Neural cell (in vitro differentiated cells): Measurements from ENCODE around the gene TBC1D30. TPM values are rescaled to one million over a fixed set of nuclear protein-coding genes. Genes with fewer than 3 reads are reported as not detected.

Source experiments
- H2AFZ ChIP-seq: fragments of 200-600, 300-800 bp; sonication (generic), shearing (Covaris generic); 2 replicates; pipeline ENCODE4 v1.6.0; 2014; ENCODE audit warnings: low read depth, mild to moderate bottlenecking, antibody characterized with exemption, low read length, moderate library complexity
- H3F3A ChIP-seq: fragments of 200-600 bp; shearing (Covaris generic); 2 replicates; pipeline ENCODE4 v1.6.1; 2016; ENCODE audit warnings: mild to moderate bottlenecking, moderate library complexity, mixed read lengths, antibody characterized with exemption, low read length; ENCODE audit not compliant: insufficient read depth, poor library complexity, severe bottlenecking
- H3K27ac ChIP-seq: fragments of 200-600, 300-800 bp; sonication (generic), shearing (Covaris generic); 2 replicates; pipeline ENCODE4 v1.5.1; 2014; ENCODE audit warnings: mild to moderate bottlenecking, low read length, moderate library complexity
- H3K27me3 ChIP-seq: fragments of 300-800, 200-600 bp; sonication (generic), shearing (Covaris generic); 2 replicates; pipeline ENCODE4 v1.6.0; 2014; ENCODE audit warnings: mild to moderate bottlenecking, low read depth, low read length, moderate library complexity; ENCODE audit not compliant: insufficient read depth
- H3K36me3 ChIP-seq: fragments of 300-800, 200-600 bp; sonication (generic), shearing (Covaris generic); 2 replicates; pipeline ENCODE4 v1.5.1; 2014; ENCODE audit warnings: mild to moderate bottlenecking, antibody characterized with exemption, low read length, moderate library complexity; ENCODE audit not compliant: insufficient read depth
- H3K4me2 ChIP-seq: fragments of 300-800, 200-600 bp; sonication (generic), shearing (Covaris generic); 2 replicates; pipeline ENCODE4 v1.6.0; 2014; ENCODE audit warnings: mild to moderate bottlenecking, low read length
- H3K4me3 ChIP-seq: fragments of 300-800, 200-600 bp; sonication (generic), shearing (Covaris generic); 2 replicates; pipeline ENCODE4 v1.5.1; 2014; ENCODE audit warnings: mild to moderate bottlenecking, low read length, moderate library complexity
- H3K79me2 ChIP-seq: fragments of 200-600 bp; shearing (Covaris generic); replicated peaks from 2 replicates; pipeline ENCODE4 v1.6.0; 2014; ENCODE audit warnings: mild to moderate bottlenecking, low read length, moderate library complexity; ENCODE audit not compliant: insufficient read depth
- H3K9ac ChIP-seq: fragments of 300-800, 200-600 bp; sonication (generic), shearing (Covaris generic); 2 replicates; pipeline ENCODE4 v1.6.1; 2016; ENCODE audit warnings: mild to moderate bottlenecking, low read length, mixed read lengths
- H3K9me2 ChIP-seq: fragments of 200-600 bp; shearing (Covaris generic); 2 replicates; pipeline ENCODE4 v1.6.1; 2016; ENCODE audit warnings: mild to moderate bottlenecking, low read length, mixed read lengths; ENCODE audit not compliant: insufficient read depth
- H3K9me3 ChIP-seq: fragments of 200-600, 300-800 bp; sonication (generic), shearing (Covaris generic); 2 replicates; pipeline ENCODE4 v1.6.1; 2016; ENCODE audit warnings: mild to moderate bottlenecking, mixed run types, low read length, moderate library complexity, mixed read lengths
- H4K20me1 ChIP-seq: fragments of 200-600 bp; shearing (Covaris generic); 2 replicates; pipeline ENCODE4 v1.6.1; 2016; ENCODE audit warnings: mild to moderate bottlenecking, mixed run types; ENCODE audit not compliant: insufficient read depth
- EP300 ChIP-seq: fragments of 450-650 bp; conservative IDR thresholded peaks from 2 replicates; pipeline ENCODE4 v1.6.1; 2014; ENCODE audit warnings: antibody characterized with exemption, mild to moderate bottlenecking, moderate library complexity; ENCODE audit not compliant: poor library complexity, severe bottlenecking
- EZH2 ChIP-seq: fragments of 200-600, 300-800 bp; shearing (Covaris generic), sonication (generic); IDR thresholded peaks from 2 replicates; pipeline ENCODE4 v1.6.1; 2014; ENCODE audit warnings: antibody characterized with exemption, low read length, borderline replicate concordance, mild to moderate bottlenecking; ENCODE audit not compliant: insufficient read depth, poor library complexity, severe bottlenecking
- MXI1 ChIP-seq: fragments of 450-650 bp; conservative IDR thresholded peaks from 2 replicates; pipeline ENCODE4 v1.6.1; 2014; ENCODE audit warnings: antibody characterized with exemption, mild to moderate bottlenecking; ENCODE audit not compliant: poor library complexity, severe bottlenecking
- POLR2AphosphoS5 ChIP-seq: IDR thresholded peaks from 2 replicates; pipeline ENCODE4 v1.6.1; 2012
- RAD21 ChIP-seq: fragments of 450-650 bp; conservative IDR thresholded peaks from 2 replicates; pipeline ENCODE4 v1.6.1; 2014; ENCODE audit warnings: antibody characterized with exemption, mild to moderate bottlenecking, moderate library complexity
- SMC3 ChIP-seq: fragments of 450-650 bp; conservative IDR thresholded peaks from 2 replicates; pipeline ENCODE4 v1.6.1; 2014; ENCODE audit warnings: antibody characterized with exemption, mild to moderate bottlenecking, moderate library complexity; ENCODE audit not compliant: poor library complexity
- TAF1 ChIP-seq: IDR thresholded peaks from 2 replicates; pipeline ENCODE4 v1.6.1; 2012; ENCODE audit warnings: low read depth
- polyA plus RNA-seq: library from polyadenylated mRNA; depleted of rRNA; stranded (reverse); fragments of >200 nt; gene quantifications from 2 replicates; pipeline ENCODE4 v1.2.3, GENCODE V29; 2014
- TF ChIP-seq, protein P1 (sequence below): IDR thresholded peaks from 2 replicates; pipeline ENCODE4 v1.6.1; 2012; ENCODE audit warnings: borderline replicate concordance
- TF ChIP-seq, protein P2 (sequence below): fragments of 450-650 bp; IDR thresholded peaks from 2 replicates; pipeline ENCODE4 v1.5.1; 2014; ENCODE audit warnings: antibody characterized with exemption, mild to moderate bottlenecking, moderate library complexity; ENCODE audit not compliant: poor library complexity, severe bottlenecking

Gene TBC1D30
- polyA plus RNA-seq, 1 donor from 2014 or later, result 17.6 TPM

- Histone ChIP-seq H3K9me2 (no peaks in the 10 kb centered on the region), H3K27me3 (no peaks in the 10 kb centered on the region), H3K9ac (no peak overlapping the region), H3K9me3 (no peaks in the 10 kb centered on the region), H3K36me3 (no peaks in the 10 kb centered on the region), H3K27ac (no peak overlapping the region), H2AFZ (no peak overlapping the region), H3K4me3 (no peak overlapping the region), H3K4me2 (no peak overlapping the region), H3K79me2 (no peaks in the 10 kb centered on the region), H3F3A (no peaks in the 10 kb centered on the region), H4K20me1 (no peaks in the 10 kb centered on the region)
- TF ChIP-seq TAF1, result no peak
- TF ChIP-seq EZH2, result no peak
- TF ChIP-seq, protein P1, sequence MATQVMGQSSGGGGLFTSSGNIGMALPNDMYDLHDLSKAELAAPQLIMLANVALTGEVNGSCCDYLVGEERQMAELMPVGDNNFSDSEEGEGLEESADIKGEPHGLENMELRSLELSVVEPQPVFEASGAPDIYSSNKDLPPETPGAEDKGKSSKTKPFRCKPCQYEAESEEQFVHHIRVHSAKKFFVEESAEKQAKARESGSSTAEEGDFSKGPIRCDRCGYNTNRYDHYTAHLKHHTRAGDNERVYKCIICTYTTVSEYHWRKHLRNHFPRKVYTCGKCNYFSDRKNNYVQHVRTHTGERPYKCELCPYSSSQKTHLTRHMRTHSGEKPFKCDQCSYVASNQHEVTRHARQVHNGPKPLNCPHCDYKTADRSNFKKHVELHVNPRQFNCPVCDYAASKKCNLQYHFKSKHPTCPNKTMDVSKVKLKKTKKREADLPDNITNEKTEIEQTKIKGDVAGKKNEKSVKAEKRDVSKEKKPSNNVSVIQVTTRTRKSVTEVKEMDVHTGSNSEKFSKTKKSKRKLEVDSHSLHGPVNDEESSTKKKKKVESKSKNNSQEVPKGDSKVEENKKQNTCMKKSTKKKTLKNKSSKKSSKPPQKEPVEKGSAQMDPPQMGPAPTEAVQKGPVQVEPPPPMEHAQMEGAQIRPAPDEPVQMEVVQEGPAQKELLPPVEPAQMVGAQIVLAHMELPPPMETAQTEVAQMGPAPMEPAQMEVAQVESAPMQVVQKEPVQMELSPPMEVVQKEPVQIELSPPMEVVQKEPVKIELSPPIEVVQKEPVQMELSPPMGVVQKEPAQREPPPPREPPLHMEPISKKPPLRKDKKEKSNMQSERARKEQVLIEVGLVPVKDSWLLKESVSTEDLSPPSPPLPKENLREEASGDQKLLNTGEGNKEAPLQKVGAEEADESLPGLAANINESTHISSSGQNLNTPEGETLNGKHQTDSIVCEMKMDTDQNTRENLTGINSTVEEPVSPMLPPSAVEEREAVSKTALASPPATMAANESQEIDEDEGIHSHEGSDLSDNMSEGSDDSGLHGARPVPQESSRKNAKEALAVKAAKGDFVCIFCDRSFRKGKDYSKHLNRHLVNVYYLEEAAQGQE, result no peak
Observed at GRCh38 chr12:64911912-64912311, 87.5 kb downstream of the TBC1D30 start.

DNA sequence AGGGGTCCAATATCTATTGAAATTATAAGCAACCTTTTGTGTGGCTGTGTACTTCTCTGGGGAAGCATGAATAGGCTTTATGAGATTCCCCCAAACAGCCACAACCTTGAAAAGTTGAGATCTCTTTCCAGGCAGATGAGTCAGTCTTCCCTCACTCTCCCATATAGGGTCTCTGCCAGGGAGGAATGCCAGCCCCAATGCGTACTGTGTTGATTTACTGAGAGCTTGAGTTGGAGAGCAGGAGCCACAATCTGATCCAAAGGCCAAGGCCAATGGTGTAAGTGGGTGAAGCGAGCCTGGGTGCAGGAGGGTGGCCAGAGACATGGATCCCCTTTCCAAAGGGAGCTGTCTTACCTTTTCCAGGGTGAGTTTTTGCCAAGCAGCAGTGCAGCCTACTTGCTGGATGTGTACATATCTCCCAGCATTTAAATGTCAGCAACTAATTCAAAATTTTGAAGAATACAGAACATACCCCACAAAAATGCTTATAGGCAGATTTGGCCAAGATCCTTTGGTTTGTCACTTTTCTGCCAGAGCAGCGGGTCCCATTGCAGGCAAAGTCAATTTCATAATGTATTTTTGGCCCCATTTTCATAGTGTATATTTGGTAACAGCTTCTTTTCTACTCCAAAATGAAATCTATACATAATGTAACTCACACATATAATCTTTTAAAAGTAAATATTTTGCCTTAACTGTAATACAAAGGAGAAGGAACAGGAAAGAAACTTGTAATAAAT, 88.2 kb downstream of the TBC1D30 start:
- Histone ChIP-seq H4K20me1 (no peaks in the 10 kb centered on the region), H3K4me3 (no peak overlapping the region), H3K36me3 (no peaks in the 10 kb centered on the region), H3K9me2 (no peaks in the 10 kb centered on the region), H3K79me2 (no peaks in the 10 kb centered on the region), H2AFZ (no peak overlapping the region), H3K9ac (no peak overlapping the region), H3K4me2 (no peak overlapping the region), H3K9me3 (no peaks in the 10 kb centered on the region), H3K27ac (no peak overlapping the region), H3F3A (no peaks in the 10 kb centered on the region), H3K27me3 (no peaks in the 10 kb centered on the region)
- TF ChIP-seq, protein P2, sequence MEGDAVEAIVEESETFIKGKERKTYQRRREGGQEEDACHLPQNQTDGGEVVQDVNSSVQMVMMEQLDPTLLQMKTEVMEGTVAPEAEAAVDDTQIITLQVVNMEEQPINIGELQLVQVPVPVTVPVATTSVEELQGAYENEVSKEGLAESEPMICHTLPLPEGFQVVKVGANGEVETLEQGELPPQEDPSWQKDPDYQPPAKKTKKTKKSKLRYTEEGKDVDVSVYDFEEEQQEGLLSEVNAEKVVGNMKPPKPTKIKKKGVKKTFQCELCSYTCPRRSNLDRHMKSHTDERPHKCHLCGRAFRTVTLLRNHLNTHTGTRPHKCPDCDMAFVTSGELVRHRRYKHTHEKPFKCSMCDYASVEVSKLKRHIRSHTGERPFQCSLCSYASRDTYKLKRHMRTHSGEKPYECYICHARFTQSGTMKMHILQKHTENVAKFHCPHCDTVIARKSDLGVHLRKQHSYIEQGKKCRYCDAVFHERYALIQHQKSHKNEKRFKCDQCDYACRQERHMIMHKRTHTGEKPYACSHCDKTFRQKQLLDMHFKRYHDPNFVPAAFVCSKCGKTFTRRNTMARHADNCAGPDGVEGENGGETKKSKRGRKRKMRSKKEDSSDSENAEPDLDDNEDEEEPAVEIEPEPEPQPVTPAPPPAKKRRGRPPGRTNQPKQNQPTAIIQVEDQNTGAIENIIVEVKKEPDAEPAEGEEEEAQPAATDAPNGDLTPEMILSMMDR, result no peak

- no peaks in the 10 kb centered on the region for H3F3A ChIP-seq
- H3K79me2 ChIP-seq, result no peaks in the 10 kb centered on the region
- H3K9ac ChIP-seq, result no peak overlapping the region
- no peak overlapping the region for H3K27ac ChIP-seq
- H3K36me3 ChIP-seq, result no peaks in the 10 kb centered on the region
- H3K4me3 ChIP-seq, result no peak overlapping the region
- no peak overlapping the region for H3K4me2 ChIP-seq
- H3K27me3 ChIP-seq, result no peaks in the 10 kb centered on the region
- no peaks in the 10 kb centered on the region for H3K9me3 ChIP-seq
- TF ChIP-seq POLR2AphosphoS5, result no peak
- TF ChIP-seq MXI1, result no peak
- TF ChIP-seq EZH2, result no peak
- TF ChIP-seq SMC3, result no peak
- TF ChIP-seq, protein P2, result no peak
- no peak for TF ChIP-seq RAD21
- TF ChIP-seq, protein P1, result no peak
- no peak for TF ChIP-seq TAF1
- TF ChIP-seq EP300, result no peak
- H3K9me2 ChIP-seq, result no peaks in the 10 kb centered on the region
- no peaks in the 10 kb centered on the region for H4K20me1 ChIP-seq
- H2AFZ ChIP-seq, result no peak overlapping the region
Observed at GRCh38 chr12:64915242-64915641, 90.8 kb downstream of the TBC1D30 start.
